Measurements from ENCODE around the gene RUNDC3A.

RUNDC3A gene

DNA sequence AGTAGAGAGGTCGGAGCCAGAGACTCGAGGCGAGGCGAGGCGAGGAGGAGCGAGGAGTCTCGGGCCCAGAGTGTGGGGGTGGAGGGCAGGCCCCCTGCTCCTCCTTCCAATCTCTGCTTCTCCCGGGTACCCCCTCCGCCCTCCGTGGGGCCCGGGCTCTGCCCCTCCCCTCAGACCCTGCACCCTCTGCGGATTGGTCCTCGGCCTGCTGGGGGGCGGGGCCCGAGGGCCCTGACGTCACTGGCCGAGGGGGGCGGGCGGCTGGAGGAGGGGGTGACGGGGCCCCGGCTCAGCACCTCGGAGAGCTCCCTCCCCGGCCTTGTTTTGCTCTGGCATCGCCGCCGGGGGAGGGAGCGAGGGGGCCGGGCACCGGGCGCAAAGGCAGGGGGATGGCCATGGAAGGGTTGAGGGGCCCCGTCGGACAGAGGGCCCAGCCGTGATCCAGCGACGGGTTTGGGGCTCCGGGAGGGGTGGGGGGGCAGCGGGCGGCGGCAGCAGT is at the start of gene RUNDC3A:
Gene RUNDC3A (plus strand): TSS at position 282 of the 499 bp plus-strand sequence. CDS start 232 bp downstream, outside the sequence.
- DNase-seq = peak; percentile 86

DNA sequence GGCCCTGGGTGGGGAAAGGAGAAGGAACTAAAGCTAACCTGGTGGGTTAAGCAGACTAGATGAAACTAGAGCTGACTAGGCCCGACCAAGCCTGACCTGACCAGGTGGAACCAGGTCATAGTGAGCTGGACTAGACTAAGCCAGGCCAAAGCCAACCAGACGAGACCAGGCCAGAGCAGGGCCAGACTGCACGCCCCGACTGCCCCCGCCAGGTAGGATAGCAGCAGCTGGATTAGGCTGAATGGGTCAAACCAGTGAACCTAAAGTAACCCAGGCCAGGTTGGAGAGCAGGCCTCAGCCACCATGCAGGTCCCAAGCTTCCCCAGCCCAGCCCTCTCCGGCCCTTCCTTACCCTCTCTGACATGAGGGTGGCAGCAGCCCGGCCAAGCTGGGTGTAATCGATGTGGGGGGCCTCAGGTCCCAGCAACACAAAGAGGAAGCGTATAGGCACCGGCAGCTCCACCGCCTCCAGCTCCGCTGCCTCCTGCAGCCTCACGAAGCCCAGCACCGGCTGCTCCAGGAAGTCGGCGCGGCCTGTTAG is 49.5 kb upstream of the RUNDC3A start:
- no peak for DNase-seq

DNA sequence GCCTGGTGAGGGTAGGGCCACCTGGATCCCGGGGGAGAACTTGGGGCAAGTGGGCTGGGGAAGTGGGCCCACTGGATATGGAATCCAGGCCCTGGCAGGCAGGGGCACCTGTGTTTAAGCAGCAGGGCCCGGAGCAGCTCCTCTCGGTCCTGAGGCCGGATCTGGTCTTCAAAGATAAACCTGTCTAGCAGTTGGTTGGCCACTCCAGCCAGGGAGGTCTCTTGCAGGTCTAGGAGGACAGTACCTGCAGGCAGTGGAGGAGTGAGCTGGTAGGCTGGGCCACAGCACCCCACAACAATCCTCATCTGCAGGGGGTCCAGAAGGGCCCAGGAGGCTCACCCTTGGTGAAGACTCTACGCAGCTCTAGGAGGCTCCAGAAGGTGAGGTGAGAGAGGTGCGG is 48.1 kb upstream of the RUNDC3A start:
- no peak for DNase-seq

DNA sequence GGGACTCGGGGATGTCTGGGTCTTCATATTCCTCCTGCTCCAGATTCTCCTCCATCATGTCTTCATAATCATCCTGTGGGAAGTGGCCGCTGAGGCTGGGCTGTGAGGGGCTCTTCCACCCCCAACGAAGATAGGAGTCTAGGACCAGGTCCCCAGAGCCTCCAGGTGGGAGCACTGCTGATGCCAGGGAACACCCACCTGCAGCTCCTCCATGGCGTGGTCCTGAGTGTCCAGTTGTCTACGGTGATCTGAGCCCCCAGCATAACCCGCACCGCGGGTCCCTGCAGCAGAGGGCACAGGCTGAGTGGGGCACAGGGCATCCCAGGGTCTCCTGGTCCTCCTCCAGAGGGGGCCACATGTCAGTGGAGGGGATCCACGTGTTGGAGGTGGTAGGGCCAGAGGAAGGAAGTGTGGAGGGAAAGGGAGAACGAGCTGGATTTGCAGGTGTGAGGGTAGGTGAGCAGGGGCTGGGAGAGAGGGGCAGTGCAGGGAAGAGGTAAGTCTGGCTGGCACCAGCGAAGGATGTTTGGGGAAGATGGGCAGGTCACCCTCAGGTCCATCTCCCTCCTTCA is 45.7 kb upstream of the RUNDC3A start:
- no peak for DNase-seq

DNA sequence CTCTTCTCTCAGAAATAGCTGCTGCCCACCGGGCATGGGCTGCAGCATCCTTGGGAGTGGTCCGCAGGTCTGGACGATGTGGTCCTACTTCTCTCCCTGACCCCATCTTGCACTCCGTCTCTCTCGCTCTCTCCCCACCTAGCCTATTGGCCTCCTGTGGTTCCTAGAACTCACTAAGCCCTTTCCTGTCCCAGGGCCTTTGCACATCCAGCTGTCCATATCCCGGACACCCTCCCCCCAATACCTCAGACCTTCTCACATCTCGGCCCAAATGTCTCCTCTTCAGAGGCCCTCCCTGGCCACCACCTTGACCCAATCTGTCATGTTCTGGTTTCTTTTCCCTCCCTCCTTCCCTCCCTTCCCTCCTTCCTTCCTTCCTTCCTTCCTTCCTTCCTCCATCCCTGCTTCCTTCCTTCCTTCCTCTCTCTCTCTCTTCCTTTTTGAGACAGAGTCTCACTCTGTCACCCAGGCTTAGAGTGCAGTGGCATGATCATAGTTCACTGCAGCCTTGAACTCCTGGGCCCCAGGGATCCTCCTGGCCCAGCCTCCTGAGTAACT is 45.0 kb upstream of the RUNDC3A start:
- DNase-seq = no peak

DNA sequence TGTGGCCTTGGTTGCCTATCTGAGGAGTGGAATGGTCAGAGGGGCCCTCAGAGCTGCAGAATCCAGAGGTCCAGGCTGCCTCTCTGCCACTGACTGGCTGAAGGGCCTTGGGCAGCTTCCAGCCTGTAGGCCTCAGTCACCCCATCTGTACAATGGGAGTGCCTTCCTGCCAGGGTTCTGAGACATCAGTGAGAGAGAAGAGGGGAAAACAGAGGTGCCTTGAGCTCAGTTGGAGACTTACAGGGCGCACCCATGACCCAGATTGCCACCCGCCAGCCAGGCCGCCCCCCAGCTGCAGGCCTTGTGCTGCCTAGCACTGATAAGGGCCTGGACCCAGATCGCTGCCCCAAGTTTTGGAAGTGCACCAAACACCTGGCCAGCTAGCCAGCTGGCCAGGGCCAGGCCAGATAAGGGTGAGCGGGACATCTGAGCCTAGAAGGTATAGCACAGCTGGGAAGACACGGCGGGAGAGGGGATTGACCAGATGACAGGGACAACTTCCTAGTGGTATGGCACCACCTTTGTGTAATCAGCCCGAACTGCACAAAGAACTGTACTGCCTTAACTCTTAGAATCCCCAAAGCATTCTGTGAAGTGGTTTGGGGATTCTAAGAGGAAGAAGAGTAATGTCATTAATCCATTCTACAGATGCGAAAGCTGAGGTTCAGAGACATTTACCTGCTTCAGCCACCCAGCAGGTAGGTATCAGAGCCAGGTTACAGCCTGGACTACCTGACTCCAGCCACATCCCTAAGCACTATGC is 41.8 kb upstream of the RUNDC3A start:
- DNase-seq = peak; percentile 6

DNA sequence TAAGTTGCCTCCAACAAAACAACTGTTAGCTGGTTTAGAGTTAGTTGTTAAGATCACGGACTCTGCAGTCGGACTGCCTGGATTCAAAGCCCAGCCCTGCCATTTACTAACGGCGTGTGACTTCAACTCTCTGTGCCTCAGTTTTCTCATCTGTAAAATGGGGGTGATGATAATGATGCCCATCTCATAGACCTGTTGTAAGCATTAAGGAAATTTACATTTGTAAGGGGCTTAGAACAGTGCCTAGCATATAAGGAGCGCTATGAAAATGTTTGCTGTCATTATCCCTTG is 41.3 kb upstream of the RUNDC3A start:
- no peak for DNase-seq

DNA sequence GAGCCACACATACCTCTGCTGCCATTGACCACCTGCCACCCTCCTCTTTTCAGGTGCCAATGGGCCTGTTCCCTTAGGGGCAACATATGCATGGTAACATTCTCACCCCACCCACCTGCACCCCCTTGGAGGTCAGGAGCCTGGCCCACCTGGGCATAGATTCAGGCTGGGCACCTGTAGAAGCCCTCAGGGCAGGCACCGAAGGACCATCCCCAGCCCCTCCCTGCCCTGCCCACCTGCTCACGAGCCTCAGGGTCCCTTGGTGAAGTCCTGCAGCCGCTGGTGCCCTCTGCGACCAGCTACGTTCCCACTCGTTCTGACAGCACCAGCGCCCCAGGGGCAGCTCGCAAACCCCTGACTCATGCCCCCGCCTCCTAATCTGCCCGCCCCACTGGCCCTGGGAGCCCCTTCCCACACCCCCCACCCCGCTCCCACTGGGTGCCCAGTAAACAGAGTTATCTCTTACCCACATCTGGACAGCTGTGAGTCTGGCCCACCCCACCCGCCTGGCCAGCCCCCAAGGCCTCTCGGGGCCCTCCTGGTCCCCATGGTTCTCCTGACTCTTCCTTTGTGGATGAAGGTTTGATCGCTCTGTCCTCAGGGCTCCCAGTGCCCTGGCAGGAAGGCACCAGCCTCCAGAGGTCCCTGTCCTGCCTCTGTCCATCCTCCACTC is 40.4 kb upstream of the RUNDC3A start, which contains the start of gene SLC4A1:
Gene SLC4A1 (minus strand): TSS at position 318 of the 673 bp plus-strand sequence. CDS start 5,269 bp downstream, outside the sequence.
- DNase-seq = no peak

DNA sequence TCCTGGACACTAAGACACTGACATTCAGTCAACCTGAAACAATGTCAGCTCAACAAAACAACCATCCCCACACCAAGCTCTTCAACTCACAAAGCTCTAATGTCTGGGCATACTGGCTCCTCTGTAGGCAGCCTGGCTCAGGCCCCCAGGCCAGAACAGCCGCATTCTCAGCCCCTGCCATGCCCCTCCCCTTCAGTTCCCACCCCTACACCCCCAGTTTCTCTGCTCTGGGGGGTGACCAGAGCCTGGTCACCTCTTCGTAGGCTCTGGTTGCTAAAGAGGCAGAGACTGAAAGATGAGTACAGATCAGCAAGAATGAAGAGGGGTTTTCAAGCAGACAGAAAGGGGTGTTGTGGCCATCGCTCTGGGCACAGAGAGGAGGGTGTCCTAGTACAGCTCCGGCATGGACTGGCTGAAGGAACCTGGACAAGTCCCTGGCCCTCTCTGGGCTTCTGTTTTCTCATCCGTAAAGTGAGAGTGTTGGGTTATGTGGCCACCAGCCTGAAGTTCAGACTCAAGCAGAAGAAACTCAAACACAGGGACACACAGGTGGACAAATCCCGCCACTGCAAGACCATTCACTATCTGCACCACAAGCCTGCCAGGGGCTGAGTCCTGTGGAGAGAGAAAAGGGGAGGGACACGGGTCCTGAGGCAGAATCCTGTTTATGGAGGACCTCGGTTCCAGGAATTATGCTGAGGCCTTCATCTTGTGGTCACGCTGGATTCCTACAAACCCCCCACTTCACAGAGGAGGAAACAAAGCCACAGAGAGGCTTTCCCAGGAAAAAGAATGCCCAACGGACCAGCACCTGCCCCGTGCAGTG is 39.5 kb upstream of the RUNDC3A start:
- peak; percentile 11 for DNase-seq

DNA sequence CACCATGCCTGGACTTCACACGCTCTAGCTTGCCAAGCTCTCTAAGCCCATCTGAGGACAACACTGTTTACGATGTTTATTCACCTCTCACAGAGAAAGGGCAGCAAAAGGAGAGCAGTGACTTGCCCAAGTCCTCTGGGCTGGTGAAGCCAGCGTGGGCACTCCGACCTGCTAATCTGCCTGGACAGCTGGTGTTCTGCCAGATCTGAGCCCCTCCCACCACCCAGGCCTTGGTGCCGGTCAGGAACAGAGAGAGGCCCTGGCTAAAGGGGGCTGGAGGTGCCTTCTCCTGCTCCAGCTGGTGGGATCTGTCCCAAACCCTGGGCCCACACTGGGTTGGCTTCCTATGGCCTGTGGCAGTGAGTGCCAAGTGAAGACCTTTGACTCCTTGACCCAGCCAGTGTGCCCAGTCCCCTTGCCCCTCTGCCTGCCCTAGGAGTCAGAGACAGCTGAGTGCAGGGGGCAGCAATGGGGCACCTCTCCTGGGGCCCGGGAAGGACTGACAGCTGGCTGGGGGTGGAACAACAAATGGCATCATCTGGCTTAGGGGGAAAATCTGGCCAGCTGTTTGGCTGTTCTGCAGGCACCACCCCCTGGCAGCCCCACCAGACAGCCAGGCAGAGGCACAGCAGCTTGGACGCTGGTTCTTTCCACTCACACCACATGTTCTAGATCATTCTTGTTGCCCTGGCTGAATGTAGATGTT is 38.7 kb upstream of the RUNDC3A start:
- peak; percentile 6 for DNase-seq

DNA sequence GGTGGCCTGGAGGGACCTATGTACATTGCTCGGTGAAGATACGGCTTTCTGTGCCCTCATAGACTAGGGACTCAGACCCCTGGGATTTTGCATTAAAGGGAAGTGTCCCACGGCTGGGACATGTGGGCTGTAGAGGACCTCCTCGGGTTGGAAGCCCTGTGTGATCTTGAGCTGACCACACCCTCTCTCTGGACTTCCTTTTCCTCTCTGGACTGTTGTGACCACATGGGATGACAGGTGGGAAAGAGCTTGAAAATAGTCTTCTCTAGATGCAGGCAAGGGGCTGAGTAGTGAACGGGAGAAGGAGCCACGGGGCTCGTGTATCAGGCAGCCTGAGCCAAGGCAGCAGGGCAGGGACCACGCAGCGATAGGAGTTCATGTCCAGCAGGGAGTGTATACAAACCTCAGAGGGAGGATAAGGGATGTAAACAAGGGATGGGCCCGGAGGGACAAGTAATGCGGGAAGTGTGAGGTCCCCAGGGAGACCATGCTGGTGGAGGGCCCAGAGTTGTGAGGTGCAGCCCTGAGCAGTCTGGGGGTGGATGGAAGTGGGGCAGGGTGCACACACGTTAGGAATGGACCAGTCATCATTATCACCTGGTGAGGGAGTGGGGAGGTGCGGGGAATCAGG is 36.0 kb upstream of the RUNDC3A start:
- DNase-seq = no peak

DNA sequence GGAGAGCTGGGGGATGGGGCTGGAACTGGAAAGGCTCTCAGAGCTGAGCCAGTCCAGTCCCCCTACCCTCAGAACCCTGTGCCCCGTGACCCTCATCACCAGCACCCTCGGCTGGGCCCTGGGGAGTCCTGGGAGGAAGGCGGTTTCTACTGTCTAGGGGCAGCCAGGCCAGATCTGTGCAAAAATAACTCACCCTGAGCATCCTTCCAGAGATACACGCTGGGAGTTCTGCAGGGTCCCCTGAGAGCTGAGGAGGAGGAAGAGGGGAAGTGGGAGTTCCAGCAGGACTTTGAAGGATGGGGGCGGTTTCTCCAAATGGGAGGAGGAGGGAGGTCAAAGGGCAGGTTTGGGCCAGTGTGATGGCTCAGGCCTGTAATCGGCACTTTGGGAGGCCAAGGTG is 35.4 kb upstream of the RUNDC3A start:
- DNase-seq = no peak

DNA sequence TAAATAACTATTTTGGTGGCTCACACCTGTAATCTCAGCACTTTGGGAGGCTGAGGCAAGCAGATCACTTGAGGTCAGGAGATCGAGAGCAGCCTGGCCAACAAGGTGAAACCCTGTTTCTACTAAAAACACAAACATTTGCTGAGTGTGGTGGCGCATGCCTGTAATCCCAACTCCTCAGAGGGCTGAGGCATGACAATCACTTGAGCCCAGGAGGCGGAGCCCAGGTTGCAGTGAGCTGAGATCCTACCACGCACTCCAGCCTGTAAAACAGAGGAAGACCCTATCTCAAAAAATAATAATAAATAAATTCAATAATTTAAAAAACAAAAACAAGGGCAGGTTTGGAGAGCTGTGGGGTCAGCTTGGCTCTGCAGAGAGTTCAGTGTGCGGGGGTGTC is 34.8 kb upstream of the RUNDC3A start:
- DNase-seq = no peak

DNA sequence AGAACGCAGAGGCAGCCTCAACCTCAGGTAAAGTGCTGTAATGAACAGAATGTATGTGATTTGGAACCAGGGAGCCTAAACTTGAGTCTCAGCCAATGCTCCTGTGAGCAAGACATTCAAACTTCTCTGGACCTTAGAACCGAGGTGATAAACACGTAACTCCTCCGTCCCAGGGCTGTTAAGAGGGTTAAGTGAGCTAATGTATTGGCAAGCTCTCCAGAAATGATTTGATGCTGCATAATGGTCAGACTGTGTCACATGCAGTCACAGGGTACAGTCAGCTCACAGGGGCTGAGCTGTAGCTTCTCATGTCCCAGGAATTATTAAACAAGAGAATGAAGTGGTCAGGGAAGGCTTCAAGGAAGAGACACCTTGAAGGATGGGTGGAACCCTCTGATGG is 30.4 kb upstream of the RUNDC3A start:
- no peak for DNase-seq

DNA sequence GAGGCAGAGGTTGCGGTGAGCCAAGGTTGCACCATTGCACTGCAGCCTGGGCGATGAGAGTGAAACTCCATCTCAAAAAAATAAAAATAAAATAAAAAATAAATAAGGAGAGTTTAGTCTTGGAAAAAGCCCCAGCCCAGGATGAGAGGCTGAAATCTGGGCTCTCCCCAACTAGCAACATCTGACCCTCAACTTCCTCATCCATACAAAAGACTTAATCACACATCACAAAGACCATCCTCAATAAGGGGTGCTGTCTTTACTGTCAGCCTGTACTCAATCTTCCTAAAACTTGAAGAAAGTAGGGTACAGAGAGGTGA is 29.1 kb upstream of the RUNDC3A start:
- no peak for DNase-seq

DNA sequence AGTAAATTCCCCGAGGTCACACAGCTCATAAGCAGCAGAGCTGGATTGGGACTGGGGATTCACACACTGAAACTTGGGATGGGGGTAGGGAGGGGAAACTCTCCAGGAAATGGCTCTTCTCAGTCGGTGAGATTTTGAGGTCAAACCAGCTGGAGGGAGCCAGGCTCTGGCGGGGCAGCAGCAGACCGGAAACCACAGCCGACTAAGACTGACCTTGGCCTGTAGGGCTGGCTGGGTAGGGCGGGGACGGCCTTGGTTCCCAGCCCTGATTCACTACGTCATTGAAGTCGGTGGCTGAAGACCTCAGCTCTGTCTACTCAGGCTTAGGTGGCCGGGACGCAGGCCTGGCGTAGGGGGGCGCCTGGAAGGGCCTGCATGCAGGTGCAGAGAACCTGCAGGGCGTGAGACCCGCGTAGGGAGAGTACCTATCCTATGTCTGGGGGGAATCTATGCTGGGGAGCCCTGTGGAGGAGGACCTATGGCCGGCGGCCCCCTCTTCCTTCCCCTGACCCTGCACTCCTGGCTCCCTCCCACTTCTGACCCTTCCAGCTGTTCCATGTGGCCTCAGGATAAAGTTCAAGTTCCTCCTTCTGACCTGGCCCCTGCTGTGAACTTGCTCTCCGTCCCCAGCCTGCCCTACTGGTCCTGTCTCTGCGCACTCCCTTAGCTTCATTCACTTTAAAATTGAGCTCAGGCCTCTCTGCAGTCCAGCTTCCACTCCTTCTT is 28.6 kb upstream of the RUNDC3A start:
- peak; percentile 83 for DNase-seq

DNA sequence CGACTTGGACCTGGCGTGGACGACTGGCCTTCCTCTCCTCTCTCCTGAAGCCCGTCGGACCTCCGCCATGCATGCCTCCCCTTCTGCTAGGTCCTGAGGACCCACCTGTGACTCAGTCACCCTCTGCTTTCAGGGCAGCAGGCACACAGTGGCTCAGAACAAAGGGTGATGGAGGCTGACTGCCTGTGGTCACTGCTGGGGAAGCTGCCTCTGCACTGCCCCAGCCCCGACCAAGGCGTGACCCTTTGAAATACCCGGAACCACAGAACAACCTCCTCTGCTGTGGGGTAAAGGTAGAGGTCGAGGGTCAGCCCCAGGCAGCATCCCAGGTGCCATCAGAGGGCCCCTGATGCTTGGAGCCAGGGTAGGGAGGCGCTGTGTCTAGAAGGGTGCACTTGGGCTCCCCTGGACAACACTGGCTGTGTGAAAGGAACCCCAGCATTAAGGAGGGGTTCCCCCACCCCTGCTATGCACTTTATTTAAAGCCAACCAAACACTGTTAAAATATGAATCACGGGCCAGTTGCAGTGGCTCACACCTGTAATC is 27.9 kb upstream of the RUNDC3A start:
- DNase-seq = no peak

DNA sequence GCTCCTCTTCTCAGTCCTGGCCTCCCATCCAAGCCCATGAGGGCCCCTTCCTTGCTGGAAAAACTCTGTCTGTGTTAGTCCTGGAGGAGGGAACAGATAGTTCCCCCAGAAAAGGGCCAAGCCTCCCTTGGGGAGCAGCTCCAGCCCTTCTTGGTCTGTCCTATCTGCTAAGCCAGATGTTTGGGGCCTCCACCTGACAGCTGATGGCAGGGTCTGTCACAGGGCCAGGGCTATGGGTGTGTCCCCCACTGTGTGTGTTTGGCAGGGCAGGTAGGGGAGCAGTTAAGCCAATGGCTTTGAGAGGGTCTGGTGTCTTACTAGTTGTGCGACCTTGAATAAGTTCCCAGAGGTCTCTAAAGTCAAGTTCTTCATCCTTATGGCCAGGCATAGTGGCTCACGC is 26.8 kb upstream of the RUNDC3A start:
- DNase-seq = no peak

DNA sequence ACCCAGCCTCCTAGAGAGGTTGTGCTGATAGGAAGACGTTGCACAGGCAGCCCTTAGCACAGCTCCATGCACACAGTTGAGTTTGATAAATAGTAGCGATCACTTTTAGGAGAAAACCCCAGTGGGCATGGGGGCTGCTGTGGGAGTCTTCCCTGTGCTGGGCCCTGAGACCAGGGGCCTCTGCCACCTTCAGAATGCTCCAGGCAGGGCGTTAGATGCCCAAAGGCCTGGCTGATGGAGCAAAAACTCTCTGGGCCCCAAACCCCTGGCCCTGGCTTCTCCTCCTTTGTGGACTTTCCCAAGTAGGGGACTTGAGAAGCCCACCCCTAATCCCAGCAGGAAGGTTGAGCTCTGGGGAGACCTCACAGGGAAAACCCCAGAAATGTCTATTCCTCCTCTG is 26.1 kb upstream of the RUNDC3A start:
- DNase-seq = no peak

DNA sequence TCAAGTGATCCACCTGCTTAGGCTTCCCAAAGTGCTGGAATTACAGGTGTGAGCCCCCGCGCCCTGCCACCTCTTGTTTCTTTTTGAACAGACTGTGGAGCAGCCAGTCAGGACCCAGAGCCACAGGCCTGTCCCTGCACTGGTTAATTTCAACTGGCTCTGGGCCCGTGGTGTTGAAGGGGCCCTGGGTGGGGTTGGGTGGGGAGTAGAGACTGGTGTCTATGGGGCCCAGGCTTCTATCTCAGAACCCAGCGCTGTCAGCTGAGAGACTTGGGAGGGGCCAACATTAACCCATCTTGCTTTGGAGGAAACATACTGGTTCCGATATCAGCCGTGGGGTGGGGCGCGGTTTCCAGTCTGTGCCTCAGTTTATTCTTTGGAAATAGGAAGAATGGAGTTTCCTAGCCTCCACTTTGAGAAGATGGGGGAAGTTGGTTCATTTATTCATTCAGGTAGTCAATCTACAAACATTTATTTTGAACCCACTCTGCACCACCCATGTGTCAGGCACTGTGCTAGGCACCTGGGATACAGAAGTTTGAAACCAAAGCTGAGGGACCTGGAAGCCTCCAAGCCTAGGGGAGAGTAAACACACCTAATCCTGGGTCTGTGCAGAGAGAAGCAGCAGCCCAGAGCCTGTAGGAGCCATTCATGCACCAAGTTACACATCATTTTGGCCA is 24.9 kb upstream of the RUNDC3A start:
- DNase-seq = no peak
